GM21717 (cell line): Measurements from ENCODE around the gene CIB2.

Source experiments
- ATAC-seq: cut with Tn5 transposase; IDR thresholded peaks from one replicate; pipeline ENCODE4 v1.9.1; 2021; ENCODE audit warnings: mild to moderate bottlenecking, moderate library complexity; ENCODE audit not compliant: unreplicated experiment

CIB2 gene

GRCh38 chr15:78109156-78109555 is 22.1 kb downstream of the CIB2 start:
- no peak for ATAC-seq

GRCh38 chr15:78108300-78109084 is 22.8 kb downstream of the CIB2 start:
- ATAC-seq: no peak

GRCh38 chr15:78107471-78107870 is 23.8 kb downstream of the CIB2 start:
- no peak for ATAC-seq

GRCh38 chr15:78105476-78106241 is 25.6 kb downstream of the CIB2 start:
- ATAC-seq: no peak

GRCh38 chr15:78104566-78105475 is 26.4 kb downstream of the CIB2 start:
- ATAC-seq: no peak

- no peak for ATAC-seq
Measured at GRCh38 chr15:78104119-78104479, 27.1 kb downstream of the CIB2 start.

GRCh38 chr15:78103406-78104118 is 27.7 kb downstream of the CIB2 start:
- ATAC-seq: peak; percentile 69

- ATAC-seq: no peak
Measured at GRCh38 chr15:78102741-78103140, 28.5 kb downstream of the CIB2 start.

GRCh38 chr15:78102211-78102610 is 29.0 kb downstream of the CIB2 start:
- no peak for ATAC-seq

- no peak for ATAC-seq
Measured at GRCh38 chr15:78101423-78102105, 29.7 kb downstream of the CIB2 start.

- no peak for ATAC-seq
Measured at GRCh38 chr15:78100886-78101285, 30.4 kb downstream of the CIB2 start.

- ATAC-seq: no peak
Measured at GRCh38 chr15:78098131-78098755, 33.0 kb downstream of the CIB2 start.

GRCh38 chr15:78097667-78098066 is 33.6 kb downstream of the CIB2 start:
- ATAC-seq: no peak

- no peak for ATAC-seq
Measured at GRCh38 chr15:78093242-78094020, 37.8 kb downstream of the CIB2 start.

- no peak for ATAC-seq
Measured at GRCh38 chr15:78092261-78093041, 38.8 kb downstream of the CIB2 start, which contains the start of gene SH2D7. Gene SH2D7 (plus strand): TSS chr15:78092561. CDS start chr15:78092585, 24 bp downstream.

- no peak for ATAC-seq
Measured at GRCh38 chr15:78090422-78091063, 40.7 kb downstream of the CIB2 start.

GRCh38 chr15:78088773-78089080 is 42.5 kb downstream of the CIB2 start:
- ATAC-seq: no peak
